Parathyroid adenoma (tissue), 2 donors: ENCODE measurements around the gene KRT6A.
"Not testable (repeated sequence)": the region's sequence is repeated elsewhere in the genome, so short reads cannot be mapped to it uniquely, and the experiment has no call there.

Experiments used
- H2AFZ ChIP-seq: fragments of 300-600 bp; sonication (generic); one replicate; pipeline ENCODE4 v1.7.0; 2017; ENCODE audit warnings: antibody characterized with exemption, mild to moderate bottlenecking
- H3K27ac ChIP-seq: fragments of 300-600 bp; sonication (generic); one replicate; pipeline ENCODE4 v1.7.0; 2017
- H3K27me3 ChIP-seq: fragments of 300-600 bp; sonication (generic); one replicate; pipeline ENCODE4 v1.7.0; 2017; ENCODE audit warnings: low read length; ENCODE audit not compliant: control insufficient read depth, insufficient read depth
- H3K36me3 ChIP-seq: fragments of 300-600 bp; sonication (generic); one replicate; pipeline ENCODE4 v1.7.0; 2017; ENCODE audit warnings: low read length; ENCODE audit not compliant: control insufficient read depth, insufficient read depth
- H3K4me1 ChIP-seq: fragments of 300-600 bp; sonication (generic); one replicate; pipeline ENCODE4 v1.7.0; 2017; ENCODE audit warnings: control low read depth
- H3K4me2 ChIP-seq: fragments of 300-600 bp; sonication (generic); one replicate; pipeline ENCODE4 v1.7.0; 2017; ENCODE audit warnings: low read length
- H3K4me3 ChIP-seq: fragments of 300-600 bp; sonication (generic); one replicate; pipeline ENCODE4 v1.7.0; 2017; ENCODE audit warnings: low read depth, low read length
- H3K79me2 ChIP-seq: fragments of 300-600 bp; sonication (generic); one replicate; pipeline ENCODE4 v1.7.0; 2017; ENCODE audit warnings: control low read depth
- H3K9ac ChIP-seq: fragments of 300-600 bp; sonication (generic); one replicate; pipeline ENCODE4 v1.7.0; 2017; ENCODE audit warnings: mild to moderate bottlenecking
- H3K9me3 ChIP-seq: fragments of 300-600 bp; sonication (generic); one replicate; pipeline ENCODE4 v1.7.0; 2017; ENCODE audit warnings: low read length; ENCODE audit not compliant: control insufficient read depth
- TF ChIP-seq, protein P1 (sequence below): fragments of 300-600 bp; sonication (generic); IDR thresholded peaks from one replicate; pipeline ENCODE4 v1.7.0; 2017; ENCODE audit warnings: antibody characterized with exemption, mild to moderate bottlenecking
- donor health status: primary hyperparathyroidism.

The KRT6A gene

DNA sequence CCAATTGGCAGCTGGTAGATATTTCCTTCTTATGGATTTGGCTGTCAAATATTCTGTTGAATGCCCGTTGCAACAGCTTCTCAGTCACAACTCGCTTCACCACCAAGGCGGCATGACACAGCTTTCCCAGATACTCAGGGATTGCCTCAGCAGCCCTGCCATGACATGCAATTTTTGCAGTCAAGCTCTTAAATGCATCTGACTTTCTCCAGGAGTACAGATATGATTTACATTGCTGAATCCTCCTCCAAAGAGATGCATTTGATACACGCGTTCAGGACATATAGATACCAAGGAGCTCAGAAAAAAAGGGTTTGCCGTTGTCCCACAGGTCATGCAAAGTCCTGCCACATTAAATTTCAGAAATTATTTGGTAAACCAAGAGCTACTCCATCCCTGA is 20.7 kb upstream of the KRT6A start:
- Histone ChIP-seq H3K27me3 (no peaks in the 10 kb centered on the region), H3K79me2 (no peaks in the 10 kb centered on the region), H3K4me1 (no peaks in the 10 kb centered on the region), H3K36me3 (no peaks in the 10 kb centered on the region), H3K9ac (no peak overlapping the region), H3K9me3 (no peaks in the 10 kb centered on the region), H3K4me2 (no peak overlapping the region), H3K4me3 (no peak overlapping the region), H2AFZ (no peak overlapping the region), H3K27ac (no peak overlapping the region)
- TF ChIP-seq, protein P1, sequence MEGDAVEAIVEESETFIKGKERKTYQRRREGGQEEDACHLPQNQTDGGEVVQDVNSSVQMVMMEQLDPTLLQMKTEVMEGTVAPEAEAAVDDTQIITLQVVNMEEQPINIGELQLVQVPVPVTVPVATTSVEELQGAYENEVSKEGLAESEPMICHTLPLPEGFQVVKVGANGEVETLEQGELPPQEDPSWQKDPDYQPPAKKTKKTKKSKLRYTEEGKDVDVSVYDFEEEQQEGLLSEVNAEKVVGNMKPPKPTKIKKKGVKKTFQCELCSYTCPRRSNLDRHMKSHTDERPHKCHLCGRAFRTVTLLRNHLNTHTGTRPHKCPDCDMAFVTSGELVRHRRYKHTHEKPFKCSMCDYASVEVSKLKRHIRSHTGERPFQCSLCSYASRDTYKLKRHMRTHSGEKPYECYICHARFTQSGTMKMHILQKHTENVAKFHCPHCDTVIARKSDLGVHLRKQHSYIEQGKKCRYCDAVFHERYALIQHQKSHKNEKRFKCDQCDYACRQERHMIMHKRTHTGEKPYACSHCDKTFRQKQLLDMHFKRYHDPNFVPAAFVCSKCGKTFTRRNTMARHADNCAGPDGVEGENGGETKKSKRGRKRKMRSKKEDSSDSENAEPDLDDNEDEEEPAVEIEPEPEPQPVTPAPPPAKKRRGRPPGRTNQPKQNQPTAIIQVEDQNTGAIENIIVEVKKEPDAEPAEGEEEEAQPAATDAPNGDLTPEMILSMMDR, result no peak

DNA sequence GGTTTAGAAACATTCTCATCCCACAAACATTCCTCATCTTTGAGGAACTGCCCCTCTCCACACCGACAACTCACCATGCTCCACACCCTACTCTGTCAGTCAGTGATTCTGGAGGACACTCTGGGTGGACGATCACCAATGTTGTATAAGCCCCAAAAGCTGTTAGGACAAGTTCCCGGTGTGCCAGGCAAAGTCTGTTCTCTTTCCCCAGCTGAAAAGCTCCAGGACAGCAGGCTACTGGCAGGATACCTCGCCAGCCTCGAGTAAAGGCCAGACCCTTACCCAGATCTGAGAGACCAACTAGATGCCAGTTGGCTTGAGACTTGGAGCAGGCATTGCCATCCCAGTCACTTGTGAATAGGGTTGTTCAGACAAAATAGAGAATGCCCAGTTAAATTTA is 15.2 kb upstream of the KRT6A start:
- no peaks in the 10 kb centered on the region for H3K36me3 ChIP-seq
- H3K4me2 ChIP-seq, result no peak overlapping the region
- no peaks in the 10 kb centered on the region for H3K27me3 ChIP-seq
- H3K4me3 ChIP-seq, result no peak overlapping the region
- H3K9ac ChIP-seq, result no peak overlapping the region
- no peak overlapping the region for H3K27ac ChIP-seq
- TF ChIP-seq, protein P1, result no peak
- H2AFZ ChIP-seq, result no peak overlapping the region
- H3K4me1 ChIP-seq, result no peaks in the 10 kb centered on the region
- H3K79me2 ChIP-seq, result no peaks in the 10 kb centered on the region
- no peaks in the 10 kb centered on the region for H3K9me3 ChIP-seq

DNA sequence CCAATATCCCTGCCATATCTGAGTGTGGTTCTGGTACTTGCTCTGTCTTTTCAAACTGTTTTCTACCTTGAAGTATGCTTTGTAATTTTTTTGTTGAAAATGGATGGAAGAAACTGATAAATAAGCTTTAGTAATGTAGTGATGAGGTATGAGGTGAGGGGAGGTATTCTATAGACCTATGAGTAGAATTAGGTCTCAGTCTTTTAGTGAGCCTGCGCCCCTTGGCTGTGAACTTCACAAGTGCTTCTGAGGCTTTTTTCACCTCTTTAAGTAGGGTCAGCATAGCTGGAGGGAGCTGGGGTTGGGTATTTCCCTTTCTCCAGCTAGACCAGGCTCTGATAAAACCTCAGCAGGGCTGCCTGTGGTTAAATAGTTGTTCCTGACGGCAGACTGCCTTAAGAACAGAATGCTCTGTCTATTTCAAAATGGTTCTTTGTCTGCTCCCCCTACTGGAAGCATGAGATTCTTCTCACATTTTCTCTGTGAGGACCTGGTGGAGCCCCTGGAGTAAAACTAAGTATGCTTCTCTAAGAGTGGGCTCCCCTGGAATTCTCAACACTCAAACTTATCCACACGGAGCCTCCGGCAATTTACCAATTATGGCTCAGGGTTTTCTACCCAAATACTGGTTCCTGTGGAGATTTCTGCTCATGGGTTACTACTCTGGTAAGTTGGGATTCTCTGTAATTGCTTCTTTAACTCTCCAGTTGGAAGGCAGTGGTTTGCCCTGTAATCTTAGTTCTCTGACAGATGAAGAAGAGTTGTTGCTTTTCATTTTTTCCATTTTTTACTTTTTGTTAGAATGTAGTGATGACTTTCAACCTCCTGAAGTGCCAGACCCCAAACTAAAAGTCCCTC is 14.0 kb upstream of the KRT6A start:
- Histone ChIP-seq H3K4me3 (no peak overlapping the region), H3K27me3 (no peaks in the 10 kb centered on the region), H3K4me2 (no peak overlapping the region), H3K4me1 (no peaks in the 10 kb centered on the region), H3K36me3 (no peaks in the 10 kb centered on the region), H2AFZ (peak overlapping the region; percentile 55), H3K9me3 (no peaks in the 10 kb centered on the region), H3K27ac (no peak overlapping the region), H3K79me2 (no peaks in the 10 kb centered on the region), H3K9ac (no peak overlapping the region)
- TF ChIP-seq, protein P1, result peak; percentile 64

DNA sequence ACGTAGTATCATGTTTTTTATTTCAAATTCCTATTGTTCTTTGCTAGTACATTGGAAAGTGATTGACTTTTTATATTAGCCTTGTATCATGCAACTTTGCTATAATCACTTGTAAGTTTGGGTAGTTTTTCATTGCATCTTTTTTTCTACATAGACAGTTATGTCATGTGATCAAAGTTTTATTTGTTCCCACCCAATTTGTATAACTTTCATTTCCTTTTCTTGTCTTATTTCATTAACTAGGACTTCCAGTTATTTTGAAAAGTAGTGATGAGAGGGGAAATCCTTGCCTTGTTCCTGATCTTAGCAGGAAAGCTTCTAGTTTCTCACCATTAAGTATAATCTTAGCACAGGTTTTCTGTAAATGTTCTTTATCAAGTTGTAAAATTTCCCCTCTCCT is 9.8 kb upstream of the KRT6A start:
- Histone ChIP-seq H3K4me3 (no peak overlapping the region), H3K4me1 (no peaks in the 10 kb centered on the region), H2AFZ (no peak overlapping the region), H3K9ac (no peak overlapping the region), H3K79me2 (no peaks in the 10 kb centered on the region), H3K36me3 (no peaks in the 10 kb centered on the region), H3K4me2 (no peak overlapping the region), H3K9me3 (no peaks in the 10 kb centered on the region), H3K27ac (no peak overlapping the region), H3K27me3 (no peaks in the 10 kb centered on the region)
- TF ChIP-seq, protein P1, result no peak

DNA sequence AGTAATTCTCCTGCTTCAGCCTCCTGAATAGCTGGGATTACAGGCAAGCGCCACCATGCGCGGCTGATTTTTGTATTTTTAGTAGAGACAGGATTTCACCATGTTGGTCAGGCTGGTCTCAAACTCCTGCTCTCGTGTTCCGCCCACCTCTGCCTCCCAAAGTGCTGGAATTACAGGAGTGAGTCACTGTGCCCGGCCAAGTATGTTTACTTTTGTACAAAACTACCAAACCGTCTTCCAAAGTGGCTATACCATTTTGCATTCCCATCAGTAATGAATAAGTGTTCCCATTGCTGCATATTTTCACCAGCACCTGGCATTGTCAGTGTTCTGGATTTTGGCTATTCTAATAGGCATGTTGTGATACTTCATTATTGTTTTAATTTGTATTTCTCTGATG is 8.4 kb upstream of the KRT6A start:
- TF ChIP-seq, protein P1, result no peak
- Histone ChIP-seq H3K4me3 (no peak overlapping the region), H3K9ac (no peak overlapping the region), H3K9me3 (no peaks in the 10 kb centered on the region), H3K4me1 (no peaks in the 10 kb centered on the region), H3K36me3 (no peaks in the 10 kb centered on the region), H3K4me2 (no peak overlapping the region), H2AFZ (no peak overlapping the region), H3K27ac (no peak overlapping the region), H3K79me2 (no peaks in the 10 kb centered on the region), H3K27me3 (no peaks in the 10 kb centered on the region)

DNA sequence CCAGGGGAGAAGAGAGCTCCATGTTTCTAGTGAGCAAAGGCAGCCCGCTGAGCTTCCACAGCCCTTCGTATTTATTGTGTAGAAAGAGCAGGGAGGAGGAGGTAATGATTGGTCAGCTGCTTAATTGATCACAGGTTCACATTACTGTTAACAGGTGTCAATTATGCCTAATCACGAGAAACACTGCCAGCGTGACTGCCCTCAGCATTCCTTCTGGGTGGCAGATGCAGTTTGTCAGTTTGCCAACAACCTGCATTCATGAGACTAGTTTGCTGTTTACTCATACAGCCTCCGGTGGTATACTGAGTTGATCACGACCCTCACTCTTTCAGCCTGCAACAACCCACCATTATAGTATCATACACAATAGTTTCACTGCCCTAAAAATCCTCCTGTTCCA is 7.5 kb upstream of the KRT6A start:
- not testable (repeated sequence) for H3K79me2 ChIP-seq, H2AFZ ChIP-seq, H3K9ac ChIP-seq

More for the DNA sequence above, 7.5 kb upstream of the KRT6A start:
- H3K27ac ChIP-seq, H3K27me3 ChIP-seq, H3K4me1 ChIP-seq, H3K9me3 ChIP-seq, H3K4me3 ChIP-seq, H3K4me2 ChIP-seq, H3K36me3 ChIP-seq: not testable (repeated sequence)
